NCI-H1092 treated with DMSO at 0.1 percent for 48 hours (cell line): ENCODE measurements around the gene GH2.
A peak's percentile ranks its signal among the peaks of the same experiment; 100 is the strongest.

ENCODE experiments used
- DNase-seq: peaks from one replicate; lab custom pipeline; 2025; lab: John Stamatoyannopoulos, UW

Gene GH2

DNA sequence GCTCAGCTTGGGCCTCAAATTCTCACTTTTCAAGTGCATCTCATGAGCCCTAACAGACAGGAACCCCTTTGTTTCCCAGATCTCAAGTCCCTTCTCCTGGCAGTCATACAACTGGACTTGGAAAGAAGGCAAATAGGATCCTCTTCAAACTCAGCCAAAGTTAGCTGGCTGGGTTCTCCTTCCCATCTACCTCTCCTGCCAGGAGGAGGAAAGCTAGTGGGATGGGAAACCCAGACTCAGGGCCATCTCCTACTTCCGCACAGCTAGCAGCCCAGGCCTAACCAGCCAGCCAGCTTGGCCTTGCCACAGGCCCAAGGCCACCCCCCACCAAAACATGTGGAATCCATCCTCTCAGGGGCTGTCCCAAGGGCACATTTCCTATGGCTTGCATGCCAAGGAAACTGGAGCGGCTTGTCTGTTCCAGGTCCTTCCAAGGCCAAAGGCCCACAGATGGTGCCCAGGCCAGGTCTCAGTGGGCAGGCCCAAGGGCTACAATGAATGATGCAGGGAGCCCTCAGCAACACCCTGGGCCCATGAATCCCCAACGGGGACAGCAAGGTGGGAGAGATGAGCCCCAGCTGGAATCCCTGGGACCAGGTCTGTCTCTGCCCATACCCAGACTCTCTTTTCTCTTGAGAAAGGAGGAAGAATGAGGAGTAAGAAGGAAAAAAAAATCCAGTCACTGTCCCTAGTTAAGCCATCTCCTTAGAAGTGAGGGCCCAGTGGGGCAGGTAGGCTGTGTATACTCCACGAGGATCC, 41.0 kb downstream of the GH2 start:
- no peak for DNase-seq

DNA sequence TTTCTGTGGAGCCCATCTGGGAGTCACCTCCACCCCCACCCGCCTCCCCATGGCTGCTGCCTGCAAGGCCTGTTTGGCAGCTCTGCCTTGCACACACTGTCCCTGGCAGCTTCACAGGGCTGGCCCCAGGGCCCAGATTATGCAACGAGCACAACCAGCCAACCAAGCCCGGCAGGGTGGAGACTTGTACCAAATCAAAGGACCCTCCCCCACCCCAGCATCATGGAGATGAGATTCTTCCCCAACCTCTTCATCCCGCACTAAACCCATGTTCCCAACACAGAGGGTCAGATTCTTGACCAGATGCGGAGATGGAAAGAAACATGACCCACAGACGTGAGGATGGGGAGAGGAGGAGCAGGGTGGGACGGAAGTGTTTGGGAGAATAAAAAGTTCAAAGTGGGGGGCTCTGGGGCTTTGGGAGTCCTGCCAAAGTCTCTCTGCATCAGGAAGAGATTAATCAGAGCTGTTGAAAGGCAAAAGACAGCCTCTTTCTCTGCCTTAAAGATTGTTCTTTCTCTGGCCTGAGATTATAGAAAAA, 43.0 kb downstream of the GH2 start:
- no peak for DNase-seq

DNA sequence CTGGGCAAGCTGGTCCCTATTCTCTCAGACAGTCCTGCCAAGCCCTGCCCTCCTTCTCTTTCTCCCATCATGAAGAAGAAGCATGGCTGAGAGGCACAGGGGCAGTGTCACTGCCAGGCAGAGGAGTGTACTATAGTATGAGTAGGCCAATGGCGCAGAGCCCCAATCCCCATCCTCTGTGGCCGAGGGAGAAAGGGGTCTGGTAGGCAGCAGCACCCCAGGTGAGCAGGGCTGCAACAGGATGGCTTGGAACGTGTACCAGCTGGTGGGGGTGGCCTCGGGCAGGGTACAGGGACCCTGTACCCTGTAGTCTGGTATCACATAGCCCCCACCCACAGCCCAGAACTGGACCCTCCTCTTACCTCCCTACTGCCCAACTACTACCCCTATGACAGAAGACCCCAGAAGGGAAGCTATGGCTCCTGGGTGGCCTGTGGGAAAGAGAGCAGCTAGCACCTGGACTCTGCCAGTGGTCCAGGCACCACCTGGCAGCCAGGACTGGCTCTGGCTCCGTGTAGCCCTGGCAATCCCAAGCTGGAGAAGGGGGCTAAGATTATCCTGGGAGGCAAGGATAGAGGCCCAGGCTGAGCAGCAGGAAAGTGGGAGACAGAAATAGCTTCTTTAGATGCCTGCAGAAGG, 43.7 kb downstream of the GH2 start:
- DNase-seq, result no peak

- no peak for DNase-seq
Measured at GRCh38 chr17:63837480-63837879, 44.3 kb downstream of the GH2 start.

DNA sequence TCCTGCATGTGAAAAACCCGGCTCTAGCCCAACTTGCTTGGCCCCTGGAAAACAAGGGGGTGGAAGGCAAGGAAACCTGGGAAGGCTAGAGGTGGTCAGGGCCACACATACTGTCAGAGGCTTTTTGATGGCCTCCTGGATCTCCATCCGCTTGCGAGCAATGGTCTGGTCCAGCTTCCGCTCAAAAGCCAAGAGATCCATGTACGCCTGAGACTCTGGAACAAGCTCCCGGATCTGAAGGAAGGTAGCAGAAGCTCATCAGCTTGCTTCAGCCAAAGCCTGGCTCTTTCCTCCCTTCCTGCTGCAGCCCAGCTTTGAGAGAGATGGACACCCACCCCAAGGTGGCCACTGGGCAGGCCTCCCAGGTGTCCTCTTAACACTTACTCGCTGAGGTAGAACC, 44.9 kb downstream of the GH2 start:
- no peak for DNase-seq

- no peak for DNase-seq
Measured at GRCh38 chr17:63835167-63835720, 46.5 kb downstream of the GH2 start.

DNA sequence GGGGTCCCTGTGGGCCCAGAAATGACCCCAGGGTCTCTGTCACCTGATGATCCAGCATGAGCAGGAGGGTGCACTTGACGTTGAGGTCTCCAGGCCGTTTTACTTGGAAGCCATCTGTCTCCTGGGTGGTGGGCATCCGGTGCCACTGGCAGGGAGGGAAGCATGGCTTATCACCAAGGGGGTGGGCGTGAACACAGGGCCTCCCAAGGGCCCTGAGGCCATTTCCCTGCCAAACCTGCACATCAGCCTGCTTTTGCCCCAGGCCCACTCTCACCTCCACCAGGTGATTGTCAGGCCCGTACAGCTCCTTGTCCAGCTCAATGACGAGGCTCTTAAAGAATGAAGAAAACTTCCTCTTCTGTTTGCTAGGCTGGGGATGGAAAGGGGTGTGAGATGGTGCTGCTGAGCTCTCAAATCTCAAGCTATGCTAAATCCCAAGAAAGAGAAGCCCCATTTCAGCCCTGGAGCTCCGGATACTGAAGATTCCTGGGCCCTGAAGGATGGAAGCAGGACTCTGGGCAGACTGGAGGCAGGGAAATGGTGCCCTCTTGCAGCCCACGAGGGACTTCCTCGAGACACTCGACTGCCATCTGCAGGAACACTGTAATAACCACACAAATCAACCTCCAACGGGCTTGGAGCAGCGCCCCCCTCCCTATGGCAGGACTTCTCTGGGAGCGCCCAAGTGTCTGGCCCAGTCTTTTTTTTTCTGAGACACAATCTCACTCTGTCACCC, 47.1 kb downstream of the GH2 start:
- peak; percentile 65 for DNase-seq

GRCh38 chr17:63833741-63834373, 47.9 kb downstream of the GH2 start:
- DNase-seq, result no peak

DNA sequence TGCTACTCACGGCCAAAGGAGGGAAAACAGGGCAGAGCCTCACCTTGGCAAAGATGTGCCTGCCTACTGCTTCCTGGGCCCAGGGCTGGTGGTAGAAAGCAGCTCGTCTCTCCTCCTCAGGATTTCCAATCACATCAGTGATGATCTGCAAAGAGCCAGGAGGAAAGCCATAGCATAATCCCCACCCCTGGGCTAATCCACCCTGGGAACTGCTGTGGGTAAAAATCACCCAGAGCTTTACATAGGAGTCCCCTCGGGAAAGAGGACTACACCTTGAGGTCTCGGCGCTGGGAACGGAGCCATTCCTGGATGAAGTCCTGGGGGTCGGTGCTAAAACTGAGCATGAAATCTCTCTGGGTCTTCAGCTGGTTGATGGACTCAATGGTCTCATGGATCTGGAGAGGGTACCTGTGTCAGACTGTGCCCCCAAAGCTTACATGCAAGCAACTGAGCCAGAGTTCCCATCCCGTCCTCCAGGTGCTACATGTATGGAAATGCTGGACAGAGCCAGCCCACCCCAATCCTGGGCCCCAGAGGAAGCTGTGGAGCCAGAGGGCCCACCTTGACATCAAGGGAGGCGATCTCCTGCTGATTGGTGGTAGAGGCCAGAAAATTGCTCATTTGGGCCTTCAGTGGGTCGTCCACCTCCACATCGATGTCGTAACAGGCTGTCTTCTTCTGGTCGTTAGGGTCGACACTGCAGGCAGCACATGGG, 48.6 kb downstream of the GH2 start:
- no peak for DNase-seq

- no peak for DNase-seq
Measured at GRCh38 chr17:63832455-63832854, 49.3 kb downstream of the GH2 start.

DNA sequence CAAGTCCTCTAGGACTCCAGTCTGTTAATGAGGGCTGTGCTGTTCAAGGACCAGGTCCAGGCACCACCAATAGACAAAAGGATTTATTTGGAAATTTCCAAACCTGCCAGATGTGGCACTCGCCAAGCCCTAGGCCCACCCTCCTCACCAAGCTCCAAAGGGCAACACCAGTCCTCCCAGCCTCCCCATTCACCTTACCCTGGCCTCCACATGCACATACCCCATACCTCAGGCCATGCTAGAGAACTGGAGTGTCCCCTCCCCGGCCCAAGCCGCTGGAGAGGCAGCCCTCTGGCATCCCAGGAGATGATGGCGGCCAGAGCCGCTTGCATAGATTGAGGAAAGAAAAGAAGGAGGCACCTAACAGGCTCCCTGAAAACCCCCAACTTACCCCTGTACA, 49.7 kb downstream of the GH2 start:
- DNase-seq, result no peak

GRCh38 chr17:63831505-63831904, 50.2 kb downstream of the GH2 start:
- DNase-seq, result no peak

GRCh38 chr17:63830904-63831491, 50.7 kb downstream of the GH2 start:
- DNase-seq, result no peak

DNA sequence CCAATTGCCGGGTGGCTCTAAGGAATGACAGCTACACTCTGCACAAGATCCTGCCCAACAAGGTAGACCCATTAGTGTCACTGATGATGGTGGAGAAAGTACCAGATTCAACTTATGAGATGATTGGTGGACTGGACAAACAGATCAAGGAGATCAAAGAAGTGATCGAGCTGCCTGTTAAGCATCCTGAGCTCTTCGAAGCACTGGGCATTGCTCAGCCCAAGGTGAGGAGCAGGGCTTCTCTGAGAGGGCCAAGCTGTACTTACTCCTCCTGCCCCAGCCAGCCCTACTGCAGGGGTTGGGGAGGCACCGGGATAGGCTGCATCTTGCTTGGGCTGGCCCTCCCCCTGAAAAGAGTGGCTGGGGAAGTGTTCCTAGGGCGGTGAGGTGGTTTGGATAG, 51.5 kb downstream of the GH2 start:
- no peak for DNase-seq
